HK-2 (cell line): ENCODE results near the gene WIPF2.

Experiments
- DNase-seq: peaks from one replicate; pipeline ENCODE4 v3.0.0-alpha.2; 2018; ENCODE audit not compliant: unreplicated experiment

Gene WIPF2

GRCh38 chr17:40326014-40326831 is 107.1 kb downstream of the WIPF2 start:
- DNase-seq = no peak

GRCh38 chr17:40326832-40327199 is 107.7 kb downstream of the WIPF2 start:
- DNase-seq = no peak

GRCh38 chr17:40327244-40327729 is 108.2 kb downstream of the WIPF2 start:
- DNase-seq = no peak

GRCh38 chr17:40327735-40328385 is 108.8 kb downstream of the WIPF2 start:
- DNase-seq = no peak

GRCh38 chr17:40328386-40328766 is 109.3 kb downstream of the WIPF2 start:
- no peak for DNase-seq

- no peak for DNase-seq
These were observed 111.0 kb downstream of the WIPF2 start for GRCh38 chr17:40329839-40330794.

GRCh38 chr17:40330850-40331470 is 111.9 kb downstream of the WIPF2 start:
- no peak for DNase-seq

- no peak for DNase-seq
These were observed 112.9 kb downstream of the WIPF2 start for GRCh38 chr17:40331743-40332641.
